HepG2 (cell line): ENCODE data around the gene MAGEA9B. TPM values are rescaled to one million over a fixed set of nuclear protein-coding genes. Genes with fewer than 3 reads are reported as not detected.

ENCODE experiments used
- ATAC-seq: fragments of 200-7000 bp; cut with Tn5 transposase; 3 replicates; pipeline ENCODE4 v1.9.1; 2020; ENCODE audit warnings: mild to moderate bottlenecking, moderate library complexity
- BruUV-seq: library from RNA; stranded (reverse); fragments of 400-500 nt; replicated peaks from 2 replicates; lab custom pipeline; 2021; lab: Mats Ljungman, UMichigan
- CTCF ChIA-PET: fragments of 300-600 bp; formaldehyde crosslinking; extraction: SDS; loops from one replicate; lab custom pipeline; 2021; ENCODE audit warnings: low total read pairs, inconsistent platforms, low intra/inter-chr PET ratio; lab: Yijun Ruan, JAX
- POLR2A ChIA-PET: fragments of 350-600 bp; sonication (Branson Sonifier 250); formaldehyde crosslinking; loops from one replicate; lab custom pipeline; 2020; ENCODE audit warnings: antibody characterized with exemption, inconsistent platforms; lab: Yijun Ruan, JAX
- DNase-seq: peaks from one replicate; pipeline ENCODE4 v3.0.0-alpha.2; 2015; ENCODE audit warnings: low spot score
- FAIRE-seq: peaks from 3 replicates; lab custom pipeline; 2011; peaks lifted over from hg19 to GRCh38; lab: Jason Lieb, UNC
- H2AFZ ChIP-seq: one replicate; pipeline ENCODE4 v1.6.1; 2011; ENCODE audit warnings: low read length, inconsistent platforms
- H3K27ac ChIP-seq: fragments of 300-600 bp; 3 replicates; pipeline ENCODE4 v1.8.0; 2011; ENCODE audit warnings: mixed run types, mild to moderate bottlenecking, mixed read lengths, low read length, inconsistent platforms; ENCODE audit not compliant: insufficient read depth; ENCODE audit errors: extremely low read length
- H3K27me3 ChIP-seq, 2 experiments: fragments of 200-600 bp in 1 of 2; 2 replicates in 1 of 2; 3 replicates in 1 of 2; pipeline versions ENCODE4 v1.6.0 to v1.8.0; 2011; ENCODE audit warnings: low read length in 2 of 2, mild to moderate bottlenecking in 2 of 2, moderate library complexity in 2 of 2, inconsistent platforms in 1 of 2; ENCODE audit not compliant: insufficient read depth in 2 of 2, control insufficient read depth in 1 of 2
- H3K36me3 ChIP-seq, 2 experiments: fragments of 200-600 bp in 1 of 2; replicated peaks in 1 of 2; 2 replicates in 1 of 2; 3 replicates in 1 of 2; pipeline versions ENCODE4 v1.5.1 to v1.8.0; 2011; ENCODE audit warnings: low read length in 2 of 2, inconsistent platforms in 1 of 2; ENCODE audit not compliant: insufficient read depth in 2 of 2, control insufficient read depth in 1 of 2
- H3K4me1 ChIP-seq: 2 replicates; pipeline ENCODE4 v1.5.1; 2012; ENCODE audit warnings: low read length, inconsistent platforms; ENCODE audit not compliant: insufficient read depth
- H3K4me2 ChIP-seq: 2 replicates; pipeline ENCODE4 v1.6.0; 2011; ENCODE audit warnings: low read depth, low read length, inconsistent platforms
- H3K4me3 ChIP-seq, 3 experiments: fragments of 200-600 bp in 1 of 3; sonication (generic), shearing (Covaris generic) in 1 of 3; replicated peaks in 1 of 3; 2 replicates each; pipeline ENCODE4 v1.5.1; 2011 to 2016; ENCODE audit warnings: low read length in 3 of 3, inconsistent platforms in 2 of 3, low read depth in 2 of 3, mild to moderate bottlenecking in 2 of 3, control low read depth in 1 of 3, mixed read lengths in 1 of 3; ENCODE audit not compliant: insufficient read depth in 1 of 3
- H3K79me2 ChIP-seq: one replicate; pipeline ENCODE4 v1.6.1; 2011; ENCODE audit warnings: low read length, inconsistent platforms; ENCODE audit not compliant: insufficient read depth
- H3K9ac ChIP-seq: 2 replicates; pipeline ENCODE4 v1.6.0; 2011; ENCODE audit warnings: mild to moderate bottlenecking, low read depth, low read length, inconsistent platforms; ENCODE audit not compliant: insufficient read depth
- H3K9me3 ChIP-seq: 2 replicates; pipeline ENCODE4 v1.5.1; 2012; ENCODE audit warnings: mild to moderate bottlenecking, low read length
- H4K20me1 ChIP-seq: 2 replicates; pipeline ENCODE4 v1.6.0; 2011; ENCODE audit warnings: inconsistent platforms, mild to moderate bottlenecking, low read length, moderate library complexity; ENCODE audit not compliant: insufficient read depth
- CREB1 ChIP-seq, 2 experiments: fragments of 450-650 bp in 1 of 2; IDR thresholded peaks; 2 replicates each; pipeline ENCODE4 v1.6.1; 2016 to 2017; ENCODE audit warnings: control low read depth in 1 of 2, mild to moderate bottlenecking in 1 of 2, missing compliant biosample characterization in 1 of 2, missing genetic modification characterization in 1 of 2
- GTF2F1 ChIP-seq: fragments of 150-350 bp; IDR thresholded peaks from 2 replicates; pipeline ENCODE4 v1.6.1; 2014; ENCODE audit warnings: low read length
- HIVEP1 ChIP-seq: sonication (generic); formaldehyde crosslinking; IDR thresholded peaks from 2 replicates; pipeline ENCODE4 v1.4.0; 2020; ENCODE audit warnings: mild to moderate bottlenecking, missing genetic modification reagents
- HNRNPLL ChIP-seq: fragments of 200-400 bp; formaldehyde crosslinking; IDR thresholded peaks from 2 replicates; pipeline ENCODE4 v1.6.1; 2017; ENCODE audit warnings: mild to moderate bottlenecking, low read depth, low read length; ENCODE audit not compliant: poor library complexity, severe bottlenecking
- HOXA5 ChIP-seq: sonication (generic); formaldehyde crosslinking; IDR thresholded peaks from 2 replicates; pipeline ENCODE4 v1.4.0; 2020; ENCODE audit warnings: missing genetic modification reagents
- MED1 ChIP-seq: sonication (generic); formaldehyde crosslinking; IDR thresholded peaks from 2 replicates; pipeline ENCODE4 v1.4.0; 2020; ENCODE audit warnings: missing genetic modification reagents
- NKX3-1 ChIP-seq: sonication (generic); formaldehyde crosslinking; IDR thresholded peaks from 2 replicates; pipeline ENCODE4 v1.5.0; 2020; ENCODE audit warnings: missing genetic modification reagents
- PAX8 ChIP-seq: sonication (generic); formaldehyde crosslinking; IDR thresholded peaks from 2 replicates; pipeline ENCODE4 v1.8.0; 2022; ENCODE audit warnings: mild to moderate bottlenecking, missing genetic modification reagents, borderline replicate concordance
- POGZ ChIP-seq: sonication (generic); formaldehyde crosslinking; IDR thresholded peaks from 2 replicates; pipeline ENCODE4 v1.4.0; 2020; ENCODE audit warnings: mild to moderate bottlenecking, missing genetic modification reagents
- ZFX ChIP-seq: sonication (generic); formaldehyde crosslinking; IDR thresholded peaks from 2 replicates; pipeline ENCODE4 v1.4.0; 2020; ENCODE audit warnings: mild to moderate bottlenecking, low read depth, missing genetic modification reagents, moderate library complexity
- ZNF124 ChIP-seq: sonication (generic); formaldehyde crosslinking; IDR thresholded peaks from 2 replicates; pipeline ENCODE4 v1.4.0; 2020; ENCODE audit warnings: missing genetic modification reagents
- ZNF577 ChIP-seq: sonication (generic); formaldehyde crosslinking; IDR thresholded peaks from 2 replicates; pipeline ENCODE4 v1.4.0; 2020; ENCODE audit warnings: mild to moderate bottlenecking, low read depth, missing genetic modification reagents, borderline replicate concordance
- ZNF598 ChIP-seq: sonication (generic); formaldehyde crosslinking; IDR thresholded peaks from 2 replicates; pipeline ENCODE4 v1.5.1; 2020; ENCODE audit warnings: mild to moderate bottlenecking, missing genetic modification reagents, borderline replicate concordance
- WGBS: methylation state at CpG from one replicate; pipeline ENCODE4 v1.1.6; 2017; ENCODE audit warnings: low lambda C conversion rate; 5-methylcytosine and 5-hydroxymethylcytosine counted together
- in situ Hi-C: cut with HindIII; loops from 2 replicates; pipeline ENCODE4 v1.10.0; 2017; ENCODE audit warnings: low pct_unique_long_range_greater_than_20kb; ENCODE audit not compliant: extremely low pct_ligation_motif_present
- intact Hi-C: fragments of 100-400 bp; cut with micrococcal nuclease; formaldehyde crosslinking; loops from one replicate; pipeline ENCODE4 v1.10.0; 2022; ENCODE audit not compliant: unreplicated experiment
- polyA plus RNA-seq, 8 experiments: library from polyadenylated mRNA; depleted of rRNA in 3 of 8; stranded (reverse) in 7 of 8; unstranded in 1 of 8; fragments of >200 nt; fragmentation: Illumina TruSeq in 4 of 8; extraction: Trizol in 4 of 8; gene quantifications; 2 replicates each; pipeline versions ENCODE4 v1.2.1 to v1.2.3, GENCODE V29; 2011 to 2016; ENCODE audit warnings: low read depth in 4 of 8, missing spikeins in 1 of 8, mixed read lengths in 1 of 8; ENCODE audit not compliant: insufficient read depth in 1 of 8
- total RNA-seq, 5 experiments: library from RNA; depleted of rRNA; stranded (reverse); fragments of >200 nt; fragmentation: Illumina TruSeq; extraction: Trizol; gene quantifications; 2 replicates each; pipeline ENCODE4 v1.2.3, GENCODE V29; 2016; ENCODE audit warnings: low read depth in 1 of 5
- TF ChIP-seq, protein P1 (sequence below): sonication (generic); formaldehyde crosslinking; IDR thresholded peaks from 2 replicates; pipeline ENCODE4; 2020; ENCODE audit warnings: missing genetic modification reagents, mild to moderate bottlenecking, borderline replicate concordance
- TF ChIP-seq, protein P2 (sequence below): sonication (generic); formaldehyde crosslinking; IDR thresholded peaks from 2 replicates; pipeline ENCODE4 v1.5.1; 2020; ENCODE audit warnings: mild to moderate bottlenecking, missing genetic modification reagents

MAGEA9B gene
- total and polyA plus RNA-seq, 2 of the 13 experiments (the other 11 are each of a cell fraction or from before 2014, with no cell fraction given) = 0.07 to 0.11 TPM

DNA sequence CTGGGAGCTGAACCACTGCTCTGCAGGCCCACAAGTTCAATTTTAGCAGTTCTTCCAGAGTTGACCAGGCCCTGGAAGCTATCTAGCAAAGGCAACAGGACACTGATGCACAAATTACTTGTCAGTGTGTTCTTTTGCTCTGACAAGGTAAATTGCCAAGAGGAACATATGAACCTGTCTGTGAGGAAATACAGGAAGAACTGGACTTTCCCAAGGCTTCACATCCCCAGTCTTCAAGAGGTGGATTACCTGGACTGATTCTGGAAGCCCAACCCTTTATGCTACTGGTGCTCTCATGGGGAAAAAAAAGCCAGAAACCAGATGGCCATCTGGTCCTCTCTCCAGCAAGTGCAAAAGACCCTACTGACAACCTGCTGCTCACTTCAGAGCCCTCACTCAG, 46.3 kb upstream of the MAGEA9B start (continued):
- TF ChIP-seq POGZ (CRISPR knock-in tag) = no peak

DNA sequence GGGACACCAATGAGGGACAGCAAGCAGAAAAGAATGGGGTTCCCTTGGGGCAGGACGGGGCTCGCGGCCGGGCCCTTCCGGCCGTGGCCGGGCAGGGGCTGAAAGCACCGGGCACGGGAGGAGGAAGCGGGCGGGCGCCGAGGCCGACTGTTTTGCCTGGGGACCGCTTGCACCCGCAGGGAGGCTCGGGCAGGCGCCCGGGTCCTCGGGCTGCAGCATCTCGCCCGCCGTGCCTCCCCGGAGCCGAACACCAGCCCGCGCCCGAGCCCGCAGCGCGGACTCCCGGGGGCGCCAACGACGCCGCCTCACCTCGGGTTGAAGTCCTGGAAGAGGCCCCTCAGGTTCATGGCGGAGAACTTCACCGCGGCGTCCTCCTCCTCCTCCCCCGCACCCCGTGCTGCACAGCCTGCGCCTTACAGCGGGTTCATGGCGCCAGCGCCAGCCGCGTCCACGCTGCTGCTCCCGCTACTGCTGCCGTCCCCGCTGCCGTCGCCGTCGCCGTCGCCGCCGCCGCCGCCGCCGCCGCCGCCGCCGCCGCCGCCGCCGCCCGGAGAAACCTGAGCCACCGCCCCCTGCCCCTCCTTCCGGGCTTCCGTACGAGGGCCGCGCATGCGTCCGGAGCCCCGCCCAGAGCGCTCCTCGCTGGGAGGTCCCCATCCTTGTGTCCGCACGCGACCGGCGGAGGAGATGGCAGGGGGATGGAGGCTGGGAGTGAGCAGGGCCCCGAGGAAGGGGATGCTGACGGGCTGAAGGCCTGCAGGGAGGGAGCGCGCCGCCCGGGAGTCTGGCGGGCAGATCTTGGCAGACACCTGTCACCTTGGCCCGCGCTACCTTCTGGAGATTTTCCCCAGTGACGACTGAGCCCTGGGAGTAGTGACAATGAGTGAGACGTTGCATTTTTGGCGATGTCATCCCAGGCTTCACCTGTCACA, 44.2 kb upstream of the MAGEA9B start, which contains the start of gene TMEM185A:
Gene TMEM185A, minus strand, starts transcription at position 559 of the 932 bp plus-strand sequence. Its CDS starts 212 bp downstream, at position 347.
- BruUV-seq = no TSS peak
- TF ChIP-seq ZNF598 (CRISPR knock-in tag) = no peak
- TF ChIP-seq HOXA5 (CRISPR knock-in tag) = no peak
- TF ChIP-seq, protein P1, sequence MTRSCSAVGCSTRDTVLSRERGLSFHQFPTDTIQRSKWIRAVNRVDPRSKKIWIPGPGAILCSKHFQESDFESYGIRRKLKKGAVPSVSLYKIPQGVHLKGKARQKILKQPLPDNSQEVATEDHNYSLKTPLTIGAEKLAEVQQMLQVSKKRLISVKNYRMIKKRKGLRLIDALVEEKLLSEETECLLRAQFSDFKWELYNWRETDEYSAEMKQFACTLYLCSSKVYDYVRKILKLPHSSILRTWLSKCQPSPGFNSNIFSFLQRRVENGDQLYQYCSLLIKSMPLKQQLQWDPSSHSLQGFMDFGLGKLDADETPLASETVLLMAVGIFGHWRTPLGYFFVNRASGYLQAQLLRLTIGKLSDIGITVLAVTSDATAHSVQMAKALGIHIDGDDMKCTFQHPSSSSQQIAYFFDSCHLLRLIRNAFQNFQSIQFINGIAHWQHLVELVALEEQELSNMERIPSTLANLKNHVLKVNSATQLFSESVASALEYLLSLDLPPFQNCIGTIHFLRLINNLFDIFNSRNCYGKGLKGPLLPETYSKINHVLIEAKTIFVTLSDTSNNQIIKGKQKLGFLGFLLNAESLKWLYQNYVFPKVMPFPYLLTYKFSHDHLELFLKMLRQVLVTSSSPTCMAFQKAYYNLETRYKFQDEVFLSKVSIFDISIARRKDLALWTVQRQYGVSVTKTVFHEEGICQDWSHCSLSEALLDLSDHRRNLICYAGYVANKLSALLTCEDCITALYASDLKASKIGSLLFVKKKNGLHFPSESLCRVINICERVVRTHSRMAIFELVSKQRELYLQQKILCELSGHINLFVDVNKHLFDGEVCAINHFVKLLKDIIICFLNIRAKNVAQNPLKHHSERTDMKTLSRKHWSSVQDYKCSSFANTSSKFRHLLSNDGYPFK (CRISPR knock-in tag) = no peak
- TF ChIP-seq ZNF124 (CRISPR knock-in tag) = no peak
- peak; percentile 39; the same call in 1 of the 2 replicates for TF ChIP-seq ZFX
- TF ChIP-seq, protein P2, sequence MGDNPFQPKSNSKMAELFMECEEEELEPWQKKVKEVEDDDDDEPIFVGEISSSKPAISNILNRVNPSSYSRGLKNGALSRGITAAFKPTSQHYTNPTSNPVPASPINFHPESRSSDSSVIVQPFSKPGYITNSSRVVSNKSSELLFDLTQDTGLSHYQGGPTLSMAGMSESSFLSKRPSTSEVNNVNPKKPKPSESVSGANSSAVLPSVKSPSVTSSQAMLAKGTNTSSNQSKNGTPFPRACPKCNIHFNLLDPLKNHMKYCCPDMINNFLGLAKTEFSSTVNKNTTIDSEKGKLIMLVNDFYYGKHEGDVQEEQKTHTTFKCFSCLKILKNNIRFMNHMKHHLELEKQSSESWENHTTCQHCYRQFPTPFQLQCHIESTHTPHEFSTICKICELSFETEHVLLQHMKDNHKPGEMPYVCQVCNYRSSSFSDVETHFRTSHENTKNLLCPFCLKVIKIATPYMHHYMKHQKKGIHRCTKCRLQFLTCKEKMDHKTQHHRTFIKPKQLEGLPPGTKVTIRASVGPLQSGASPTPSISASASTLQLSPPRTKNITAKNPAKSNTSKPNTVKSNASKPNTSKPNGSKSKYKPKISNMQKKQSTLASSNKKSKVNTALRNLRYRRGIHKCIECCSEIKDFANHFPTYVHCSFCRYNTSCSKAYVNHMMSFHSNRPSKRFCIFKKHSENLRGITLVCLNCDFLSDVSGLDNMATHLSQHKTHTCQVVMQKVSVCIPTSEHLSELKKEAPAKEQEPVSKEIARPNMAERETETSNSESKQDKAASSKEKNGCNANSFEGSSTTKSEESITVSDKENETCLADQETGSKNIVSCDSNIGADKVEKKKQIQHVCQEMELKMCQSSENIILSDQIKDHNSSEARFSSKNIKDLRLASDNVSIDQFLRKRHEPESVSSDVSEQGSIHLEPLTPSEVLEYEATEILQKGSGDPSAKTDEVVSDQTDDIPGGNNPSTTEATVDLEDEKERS (CRISPR knock-in tag) = no peak
- TF ChIP-seq GTF2F1 = no peak
- TF ChIP-seq HIVEP1 (CRISPR knock-in tag) = no peak
- TF ChIP-seq ZNF577 (CRISPR knock-in tag) = no peak
- no peak for TF ChIP-seq CREB1 (IDR thresholded peaks at IDR 0.05)
- no peak for TF ChIP-seq CREB1 (CRISPR knock-in tag; IDR thresholded peaks at IDR 0.05)
- no peak for TF ChIP-seq NKX3-1 (CRISPR knock-in tag)
- no peak for TF ChIP-seq HNRNPLL
- no peak for TF ChIP-seq PAX8 (CRISPR knock-in tag)
- no peak for TF ChIP-seq MED1 (CRISPR knock-in tag)

More for the DNA sequence above, 44.2 kb upstream of the MAGEA9B start, which contains the start of gene TMEM185A:
- POLR2A ChIA-PET = no interaction called here
- CTCF ChIA-PET = no interaction called here
- WGBS = 0% methylated on average over 2 of the region's 102 CpGs
- Histone ChIP-seq H4K20me1 (no peaks in the 10 kb centered on the region), H3K4me1 (peaks cover 34% of the 10 kb centered on the region), H2AFZ (peak within 1 kb of the TSS; percentile 27), H3K4me3 (peak within 1 kb of the TSS; percentile 65 to 76 (median 66)), H3K9me3 (no peaks in the 10 kb centered on the region), H3K27ac (no peak within 1 kb of the TSS), H3K36me3 (no peaks in the 10 kb centered on the region), H3K9ac (peak within 1 kb of the TSS; percentile 68), H3K79me2 (no peaks in the 10 kb centered on the region), H3K27me3 (peaks cover 0 to 2% of the 10 kb centered on the region in 2 experiments; a peak in 2 of 5 replicates), H3K4me2 (peak within 1 kb of the TSS; percentile 81)
- intact Hi-C loops (no loop called here), in situ Hi-C loops (no loop called here)
- ATAC-seq (peak; percentile 70), FAIRE-seq (no peak), DNase-seq (peak; percentile 30)
